Activated T-helper 1 cell treated with Interleukin-2 at 50 U/mL for 16 hours (primary cell): ENCODE measurements around the gene BDH1.
"Not testable (repeated sequence)": the region's sequence is repeated elsewhere in the genome, so short reads cannot be mapped to it uniquely, and the experiment has no call there.

Source experiments
- DNase-seq: peaks from one replicate; pipeline ENCODE4 v3.0.0-alpha.2; 2020; ENCODE audit warnings: low read depth

BDH1 gene

GRCh38 chr3:197578376-197578775 lies 22.6 kb upstream of the BDH1 start:
- DNase-seq: no peak

- DNase-seq: no peak
Observed at GRCh38 chr3:197577366-197578074, 21.8 kb upstream of the BDH1 start.

GRCh38 chr3:197576838-197577237 lies 21.1 kb upstream of the BDH1 start:
- no peak for DNase-seq

GRCh38 chr3:197575362-197575761 lies 19.6 kb upstream of the BDH1 start:
- no peak for DNase-seq

GRCh38 chr3:197574396-197574991 lies 18.7 kb upstream of the BDH1 start:
- DNase-seq: not testable (repeated sequence)

GRCh38 chr3:197573048-197573767 lies 17.4 kb upstream of the BDH1 start:
- no peak for DNase-seq

- not testable (repeated sequence) for DNase-seq
Observed at GRCh38 chr3:197571880-197572172, 16.1 kb upstream of the BDH1 start.

GRCh38 chr3:197571074-197571879 lies 15.5 kb upstream of the BDH1 start:
- DNase-seq: not testable (repeated sequence)

- DNase-seq: not testable (repeated sequence)
Observed at GRCh38 chr3:197569433-197569832, 13.7 kb upstream of the BDH1 start.

GRCh38 chr3:197567904-197568681 lies 12.3 kb upstream of the BDH1 start:
- DNase-seq: no peak

GRCh38 chr3:197566155-197566554 lies 10.4 kb upstream of the BDH1 start:
- not testable (repeated sequence) for DNase-seq

GRCh38 chr3:197564097-197564843 lies 8.5 kb upstream of the BDH1 start:
- no peak for DNase-seq

GRCh38 chr3:197562398-197563251 lies 6.9 kb upstream of the BDH1 start:
- DNase-seq: no peak

GRCh38 chr3:197561926-197562325 lies 6.2 kb upstream of the BDH1 start:
- no peak for DNase-seq

GRCh38 chr3:197559651-197560050 lies 3.9 kb upstream of the BDH1 start:
- DNase-seq: no peak

GRCh38 chr3:197554562-197555280 lies 1.0 kb downstream of the BDH1 start:
- peak; percentile 87 for DNase-seq

GRCh38 chr3:197554196-197554561 lies 1.6 kb downstream of the BDH1 start:
- no peak for DNase-seq

GRCh38 chr3:197552198-197552597 lies 3.6 kb downstream of the BDH1 start:
- DNase-seq: no peak

GRCh38 chr3:197550489-197550888 lies 5.3 kb downstream of the BDH1 start:
- no peak for DNase-seq
